H9 (cell line): ENCODE measurements around the gene MR1. TPM values are rescaled to one million over a fixed set of nuclear protein-coding genes. Genes with fewer than 3 reads are reported as not detected.

Experiments used
- DNase-seq: peaks from one replicate; pipeline ENCODE4 v3.0.0-alpha.2; 2017
- H2AFZ ChIP-seq: one replicate; pipeline ENCODE4 v1.6.1; 2013; ENCODE audit warnings: mild to moderate bottlenecking, low read length, control low read depth, moderate library complexity
- H2AK5ac ChIP-seq: 2 replicates; pipeline ENCODE4 v1.6.1; 2013; ENCODE audit warnings: low read length, control low read depth, mixed read lengths; ENCODE audit not compliant: insufficient read length
- H2BK120ac ChIP-seq: one replicate; pipeline ENCODE4 v1.6.1; 2013; ENCODE audit warnings: low read depth, mild to moderate bottlenecking, low read length, control low read depth, inconsistent platforms; ENCODE audit not compliant: poor library complexity, severe bottlenecking
- H2BK12ac ChIP-seq: 2 replicates; pipeline ENCODE4 v1.6.1; 2013; ENCODE audit warnings: low read length, control low read depth, mixed read lengths, low read depth; ENCODE audit not compliant: insufficient read length
- H2BK15ac ChIP-seq: 2 replicates; pipeline ENCODE4 v1.6.1; 2013; ENCODE audit warnings: low read depth, low read length, control low read depth
- H2BK20ac ChIP-seq: one replicate; pipeline ENCODE4 v1.6.1; 2013; ENCODE audit warnings: low read depth, mild to moderate bottlenecking, low read length, control low read depth, inconsistent platforms; ENCODE audit not compliant: poor library complexity, severe bottlenecking
- H2BK5ac ChIP-seq: 2 replicates; pipeline ENCODE4 v1.6.1; 2013; ENCODE audit warnings: low read length, control low read depth, mixed read lengths; ENCODE audit not compliant: insufficient read length
- H3K14ac ChIP-seq: 2 replicates; pipeline ENCODE4 v1.6.1; 2013; ENCODE audit warnings: low read length, control low read depth; ENCODE audit not compliant: insufficient read depth
- H3K18ac ChIP-seq: 2 replicates; pipeline ENCODE4 v1.6.1; 2013; ENCODE audit warnings: low read depth, mild to moderate bottlenecking, mixed read lengths, low read length, control low read depth; ENCODE audit not compliant: insufficient read length
- H3K23ac ChIP-seq: 2 replicates; pipeline ENCODE4 v1.6.1; 2013; ENCODE audit warnings: low read length, control low read depth, mixed read lengths, low read depth; ENCODE audit not compliant: insufficient read length
- H3K23me2 ChIP-seq: 2 replicates; pipeline ENCODE4 v1.6.1; 2013; ENCODE audit warnings: low read depth, mild to moderate bottlenecking, mixed read lengths, low read length, control low read depth; ENCODE audit not compliant: insufficient read length, poor library complexity, severe bottlenecking
- H3K27ac ChIP-seq: 2 replicates; pipeline ENCODE4 v1.5.1; 2013; ENCODE audit warnings: low read length, control low read depth, mixed read lengths, low read depth; ENCODE audit not compliant: insufficient read length
- H3K27me3 ChIP-seq: 2 replicates; pipeline ENCODE4 v1.6.1; 2013; ENCODE audit warnings: low read length, control low read depth, inconsistent platforms; ENCODE audit not compliant: insufficient read depth
- H3K4ac ChIP-seq: 2 replicates; pipeline ENCODE4 v1.6.1; 2013; ENCODE audit warnings: low read depth, mild to moderate bottlenecking, control low read depth, inconsistent platforms, low read length, moderate library complexity
- H3K4me1 ChIP-seq: 2 replicates; pipeline ENCODE4 v1.6.1; 2013; ENCODE audit warnings: low read length, control low read depth, inconsistent platforms; ENCODE audit not compliant: insufficient read depth
- H3K4me2 ChIP-seq: 2 replicates; pipeline ENCODE4 v1.6.1; 2013; ENCODE audit warnings: low read length, control low read depth, mixed read lengths; ENCODE audit not compliant: insufficient read length, insufficient read depth
- H3K56ac ChIP-seq: 2 replicates; pipeline ENCODE4 v1.6.1; 2013; ENCODE audit warnings: low read depth, mild to moderate bottlenecking, mixed read lengths, low read length, control low read depth; ENCODE audit not compliant: insufficient read length
- H3K79me1 ChIP-seq: 2 replicates; pipeline ENCODE4 v1.6.1; 2013; ENCODE audit warnings: low read depth, mild to moderate bottlenecking, moderate library complexity, low read length, control low read depth, inconsistent platforms; ENCODE audit not compliant: insufficient read depth, poor library complexity, severe bottlenecking
- H3K79me2 ChIP-seq: 2 replicates; pipeline ENCODE4 v1.6.1; 2013; ENCODE audit warnings: low read length, control low read depth, inconsistent platforms; ENCODE audit not compliant: insufficient read depth
- H3K9ac ChIP-seq: 2 replicates; pipeline ENCODE4 v1.6.1; 2013; ENCODE audit warnings: low read length, control low read depth, mixed read lengths; ENCODE audit not compliant: insufficient read length; ENCODE audit errors: extremely low read depth
- H3K9me3 ChIP-seq: one replicate; pipeline ENCODE4 v1.6.1; 2013; ENCODE audit warnings: low read depth, low read length, inconsistent platforms; ENCODE audit not compliant: control insufficient read depth
- H3T11ph ChIP-seq: one replicate; pipeline ENCODE4 v1.6.1; 2013; ENCODE audit warnings: mild to moderate bottlenecking, low read length, control low read depth, inconsistent platforms
- H4K20me1 ChIP-seq: one replicate; pipeline ENCODE4 v1.6.1; 2013; ENCODE audit not compliant: control insufficient read depth, insufficient read length, insufficient read depth
- H4K5ac ChIP-seq: 2 replicates; pipeline ENCODE4 v1.6.1; 2013; ENCODE audit warnings: low read depth, mild to moderate bottlenecking, mixed read lengths, low read length, control low read depth; ENCODE audit not compliant: insufficient read length
- H4K8ac ChIP-seq: replicated peaks from 2 replicates; pipeline ENCODE4 v1.6.1; 2013; ENCODE audit warnings: low read length, control low read depth, mixed read lengths, low read depth; ENCODE audit not compliant: insufficient read length
- H4K91ac ChIP-seq: 2 replicates; pipeline ENCODE4 v1.6.1; 2013; ENCODE audit warnings: low read depth, mild to moderate bottlenecking, moderate library complexity, mixed read lengths, low read length, control low read depth; ENCODE audit not compliant: insufficient read length
- H3K27ac Mint-ChIP-seq, 3 experiments: 2 replicates in 2 of 3; 3 replicates in 1 of 3; pipeline ENCODE4 v1.8.0; 2020 to 2021; ENCODE audit warnings: mixed read lengths in 3 of 3, mild to moderate bottlenecking in 1 of 3, moderate library complexity in 1 of 3
- H3K27me3 Mint-ChIP-seq: 2 replicates; pipeline ENCODE4 v1.8.0; 2021; ENCODE audit warnings: low read depth, mild to moderate bottlenecking, moderate library complexity, mixed read lengths
- H3K36me3 Mint-ChIP-seq, 3 experiments: 2 replicates in 2 of 3; 3 replicates in 1 of 3; pipeline ENCODE4 v1.8.0; 2020 to 2021; ENCODE audit warnings: low read depth in 3 of 3, mixed read lengths in 3 of 3; ENCODE audit not compliant: insufficient read depth in 1 of 3
- H3K4me1 Mint-ChIP-seq, 2 experiments: 2 replicates each; pipeline ENCODE4 v1.8.0; 2020; ENCODE audit warnings: mixed read lengths in 2 of 2
- H3K4me3 Mint-ChIP-seq, 2 experiments: 2 replicates in 1 of 2; 3 replicates in 1 of 2; pipeline ENCODE4 v1.8.0; 2020 to 2021; ENCODE audit warnings: mild to moderate bottlenecking in 2 of 2, mixed read lengths in 2 of 2, moderate library complexity in 1 of 2
- H3K9me3 Mint-ChIP-seq, 2 experiments: 2 replicates in 1 of 2; 3 replicates in 1 of 2; pipeline ENCODE4 v1.8.0; 2020; ENCODE audit warnings: mild to moderate bottlenecking in 2 of 2, mixed read lengths in 2 of 2, moderate library complexity in 1 of 2
- CTCF ChIP-seq: fragments of 200-600 bp; sonication (generic); conservative IDR thresholded peaks from 3 replicates; pipeline ENCODE4 v1.8.0; 2021; ENCODE audit warnings: antibody characterized with exemption, mild to moderate bottlenecking
- WGBS: extraction: QIAGEN DNeasy Blood & Tissue Kit; methylation state at CpG from one replicate; pipeline ENCODE4 v1.1.7; 2013; ENCODE audit warnings: missing lambda C conversion rate, low lambda C conversion rate, mixed read lengths; ENCODE audit not compliant: insufficient read length; ENCODE audit errors: extremely low coverage; 5-methylcytosine and 5-hydroxymethylcytosine counted together
- total RNA-seq: library from RNA; stranded (reverse); gene quantifications from 2 replicates; pipeline ENCODE4 v1.2.1, GENCODE V29; 2021

Gene MR1
- total RNA-seq, 1 experiment from 2014 or later: 0.02 TPM

GRCh38 chr1:181073638-181074037, 39.9 kb downstream of the MR1 start:
- H2BK5ac ChIP-seq: no peak overlapping the region
- no peak overlapping the region for H2AK5ac ChIP-seq
- H3K56ac ChIP-seq: no peak overlapping the region
- TF ChIP-seq CTCF: no peak
- no peak overlapping the region for H2BK20ac ChIP-seq
- H3K18ac ChIP-seq: no peak overlapping the region
- DNase-seq: no peak
- no peak overlapping the region for H2BK120ac ChIP-seq
- H3T11ph ChIP-seq: no peak overlapping the region
- H4K20me1 ChIP-seq: no peaks in the 10 kb centered on the region
- H3K27me3 ChIP-seq: no peaks in the 10 kb centered on the region
- no peak overlapping the region for H3K27ac Mint-ChIP-seq
- H2AFZ ChIP-seq: no peak overlapping the region
- H3K9me3 Mint-ChIP-seq: peaks cover 2 to 3% of the 10 kb centered on the region in 2 experiments; a peak in 2 of 5 replicates
- no peaks in the 10 kb centered on the region for H3K79me1 ChIP-seq
- peaks cover 30% of the 10 kb centered on the region in 2 experiments for H3K4me1 Mint-ChIP-seq
- peaks cover 2% of the 10 kb centered on the region; the same call in 1 of the 2 replicates for H3K4me1 ChIP-seq
- H3K79me2 ChIP-seq: no peaks in the 10 kb centered on the region
- no peak overlapping the region for H4K5ac ChIP-seq
- no peaks in the 10 kb centered on the region for H3K23me2 ChIP-seq
- no peak overlapping the region for H2BK15ac ChIP-seq
- WGBS: no CpG with 5 or more reads among the region's 10 CpGs
- no peak overlapping the region for H4K8ac ChIP-seq
- no peak overlapping the region for H2BK12ac ChIP-seq
- no peak overlapping the region for H3K14ac ChIP-seq
- no peak overlapping the region for H4K91ac ChIP-seq
- H3K4me2 ChIP-seq: no peak overlapping the region
- no peak overlapping the region for H3K23ac ChIP-seq
- no peak overlapping the region for H3K4ac ChIP-seq
- H3K36me3 Mint-ChIP-seq: peaks cover 0 to 4% (median 0%) of the 10 kb centered on the region in 3 experiments; a peak in 1 of 7 replicates
- peaks cover 3% of the 10 kb centered on the region; the same call in 1 of the 2 replicates for H3K27me3 Mint-ChIP-seq
- H3K27ac ChIP-seq: no peak overlapping the region
- H3K4me3 Mint-ChIP-seq: no peak overlapping the region
- no peak overlapping the region for H3K9ac ChIP-seq
- no peaks in the 10 kb centered on the region for H3K9me3 ChIP-seq
